Ovary (tissue), 3 donors: ENCODE measurements around the gene PERCC1.

Experiments used
- POLR2A ChIP-seq: fragments of 450-650 bp; IDR thresholded peaks from one replicate; pipeline ENCODE4 v1.6.1; 2017; ENCODE audit warnings: antibody characterized with exemption, mild to moderate bottlenecking, moderate library complexity
- TF ChIP-seq, protein P1 (sequence below), 3 donors: fragments of 450-650 bp in 2 of 3; fragments of 200-600 bp in 1 of 3; IDR thresholded peaks; one replicate each; pipeline versions ENCODE4 v1.5.1 to v1.8.0; 2016 to 2022; ENCODE audit warnings: antibody characterized with exemption in 3 of 3, mild to moderate bottlenecking in 1 of 3
- donor health status: DM: no; HTN: no; CAD: no.

DNA sequence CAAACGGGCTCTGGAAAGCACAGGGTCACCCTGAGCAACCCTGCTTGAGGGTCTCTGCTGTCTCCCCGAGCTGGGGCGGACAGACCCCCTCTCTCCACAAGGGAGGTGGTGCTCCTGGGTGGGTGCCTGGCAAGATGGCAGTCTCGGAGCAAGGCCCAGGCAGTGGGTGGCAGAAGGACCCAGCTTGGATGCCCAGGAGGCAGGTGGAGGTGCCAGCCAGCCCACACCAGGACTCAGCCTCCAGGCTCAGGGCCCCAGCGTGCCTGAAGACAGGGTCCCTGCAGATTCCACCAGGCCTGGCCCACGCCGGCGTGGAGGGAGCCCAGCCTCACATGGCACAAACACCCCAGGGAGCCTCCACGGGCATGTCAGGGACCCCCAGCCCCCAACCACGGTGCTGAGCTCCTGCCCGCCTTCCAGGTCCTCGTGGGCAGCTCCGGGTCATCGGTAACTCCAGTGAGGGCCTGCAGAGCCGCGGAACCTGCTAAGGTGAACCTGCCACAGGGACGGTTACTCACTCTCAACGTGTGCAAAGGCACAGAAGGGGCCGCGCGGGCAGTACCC lies 37.2 kb upstream of the PERCC1 start:
- TF ChIP-seq, protein P1, sequence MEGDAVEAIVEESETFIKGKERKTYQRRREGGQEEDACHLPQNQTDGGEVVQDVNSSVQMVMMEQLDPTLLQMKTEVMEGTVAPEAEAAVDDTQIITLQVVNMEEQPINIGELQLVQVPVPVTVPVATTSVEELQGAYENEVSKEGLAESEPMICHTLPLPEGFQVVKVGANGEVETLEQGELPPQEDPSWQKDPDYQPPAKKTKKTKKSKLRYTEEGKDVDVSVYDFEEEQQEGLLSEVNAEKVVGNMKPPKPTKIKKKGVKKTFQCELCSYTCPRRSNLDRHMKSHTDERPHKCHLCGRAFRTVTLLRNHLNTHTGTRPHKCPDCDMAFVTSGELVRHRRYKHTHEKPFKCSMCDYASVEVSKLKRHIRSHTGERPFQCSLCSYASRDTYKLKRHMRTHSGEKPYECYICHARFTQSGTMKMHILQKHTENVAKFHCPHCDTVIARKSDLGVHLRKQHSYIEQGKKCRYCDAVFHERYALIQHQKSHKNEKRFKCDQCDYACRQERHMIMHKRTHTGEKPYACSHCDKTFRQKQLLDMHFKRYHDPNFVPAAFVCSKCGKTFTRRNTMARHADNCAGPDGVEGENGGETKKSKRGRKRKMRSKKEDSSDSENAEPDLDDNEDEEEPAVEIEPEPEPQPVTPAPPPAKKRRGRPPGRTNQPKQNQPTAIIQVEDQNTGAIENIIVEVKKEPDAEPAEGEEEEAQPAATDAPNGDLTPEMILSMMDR (IDR thresholded peaks at IDR 0.05), result no peak
- no peak for TF ChIP-seq POLR2A
